ENCODE results near the gene ELP2. TPM values are rescaled to one million over a fixed set of nuclear protein-coding genes. Genes with fewer than 3 reads are reported as not detected.

Gene ELP2
- total RNA-seq, 1 experiment from 2014 or later = 137 TPM

DNA sequence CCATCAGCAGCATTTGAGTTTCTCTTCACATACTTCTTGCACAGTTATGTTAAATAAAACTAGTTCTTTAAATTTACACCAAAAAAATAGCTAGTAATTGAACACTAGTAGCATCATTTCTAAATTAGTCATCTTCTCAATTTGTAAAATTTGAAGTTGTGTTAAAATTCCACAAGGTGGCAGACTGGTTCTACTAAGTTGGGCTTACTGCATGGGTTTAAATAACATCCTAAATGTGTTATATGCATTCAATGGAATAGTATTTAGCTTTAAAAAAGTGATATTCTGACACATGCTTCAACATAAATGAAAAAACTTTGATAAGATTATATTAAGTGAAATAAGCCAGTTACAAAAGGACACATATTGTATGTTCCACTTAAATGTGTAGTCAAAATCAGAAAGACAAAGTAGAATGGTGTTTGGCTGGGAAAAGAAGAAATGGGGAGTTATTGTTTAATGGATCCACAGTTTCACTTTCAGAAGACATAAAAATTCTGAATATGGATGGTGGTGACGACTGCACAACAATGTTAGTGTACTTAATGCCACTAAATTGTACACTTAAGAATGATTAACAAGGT, 33.7 kb upstream of the ELP2 start:
- no peak overlapping the region for H3K4me3 Mint-ChIP-seq
- no peak overlapping the region for H3K56ac ChIP-seq (ENCODE audit: insufficient read length, low read depth, low read length)
- no peaks in the 10 kb centered on the region for H3K79me1 ChIP-seq (ENCODE audit: insufficient read depth, low read depth, low read length, poor library complexity, severe bottlenecking)
- no peak overlapping the region for H3K14ac ChIP-seq (ENCODE audit: insufficient read depth, low read length)
- H4K20me1 ChIP-seq (ENCODE audit: control insufficient read depth, insufficient read depth, insufficient read length) = no peaks in the 10 kb centered on the region
- H2AK5ac ChIP-seq (ENCODE audit: insufficient read length, low read length) = no peak overlapping the region
- H4K5ac ChIP-seq (ENCODE audit: insufficient read length, low read depth, low read length) = no peak overlapping the region
- no peaks in the 10 kb centered on the region for H3K23me2 ChIP-seq (ENCODE audit: insufficient read length, low read depth, low read length, poor library complexity, severe bottlenecking)
- H2AFZ ChIP-seq (ENCODE audit: low read length) = no peak overlapping the region
- no peak overlapping the region for H2BK15ac ChIP-seq (ENCODE audit: low read depth, low read length)
- no peak for DNase-seq
- no peak overlapping the region for H2BK20ac ChIP-seq (ENCODE audit: low read depth, low read length, poor library complexity, severe bottlenecking)
- H3K36me3 Mint-ChIP-seq (ENCODE audit: insufficient read depth in 1 of 3, low read depth in 3 of 3) = no peaks in the 10 kb centered on the region; a peak in 1 of 7 replicates
- no peaks in the 10 kb centered on the region for H3K27me3 ChIP-seq (ENCODE audit: insufficient read depth, low read length)
- H3K4me1 ChIP-seq (ENCODE audit: insufficient read depth, low read length) = no peaks in the 10 kb centered on the region
- no peaks in the 10 kb centered on the region for H3K4me1 Mint-ChIP-seq
- H3K18ac ChIP-seq (ENCODE audit: insufficient read length, low read depth, low read length) = no peak overlapping the region
- H3K23ac ChIP-seq (ENCODE audit: insufficient read length, low read depth, low read length) = no peak overlapping the region
- no peak overlapping the region for H2BK12ac ChIP-seq (ENCODE audit: insufficient read length, low read depth, low read length)
- H4K8ac ChIP-seq (replicated peaks; ENCODE audit: insufficient read length, low read depth, low read length) = no peak overlapping the region
- H3K4me2 ChIP-seq (ENCODE audit: insufficient read depth, insufficient read length, low read length) = no peak overlapping the region
- WGBS (ENCODE audit: extremely low coverage, insufficient read length, low lambda C conversion rate) = no CpG with 5 or more reads among the region's 1 CpG
- H3K79me2 ChIP-seq (ENCODE audit: insufficient read depth, low read length) = no peaks in the 10 kb centered on the region
- H2BK120ac ChIP-seq (ENCODE audit: low read depth, low read length, poor library complexity, severe bottlenecking) = no peak overlapping the region
- no peak overlapping the region for H3K27ac ChIP-seq (ENCODE audit: insufficient read length, low read depth, low read length)
- H3K4ac ChIP-seq (ENCODE audit: low read depth, low read length) = no peak overlapping the region
- no peak overlapping the region for H2BK5ac ChIP-seq (ENCODE audit: insufficient read length, low read length)
- H3T11ph ChIP-seq (ENCODE audit: low read length) = no peak overlapping the region
- no peaks in the 10 kb centered on the region for H3K9me3 ChIP-seq (ENCODE audit: control insufficient read depth, low read depth, low read length)
- no peaks in the 10 kb centered on the region for H3K27me3 Mint-ChIP-seq (ENCODE audit: low read depth)
- TF ChIP-seq, protein P1, sequence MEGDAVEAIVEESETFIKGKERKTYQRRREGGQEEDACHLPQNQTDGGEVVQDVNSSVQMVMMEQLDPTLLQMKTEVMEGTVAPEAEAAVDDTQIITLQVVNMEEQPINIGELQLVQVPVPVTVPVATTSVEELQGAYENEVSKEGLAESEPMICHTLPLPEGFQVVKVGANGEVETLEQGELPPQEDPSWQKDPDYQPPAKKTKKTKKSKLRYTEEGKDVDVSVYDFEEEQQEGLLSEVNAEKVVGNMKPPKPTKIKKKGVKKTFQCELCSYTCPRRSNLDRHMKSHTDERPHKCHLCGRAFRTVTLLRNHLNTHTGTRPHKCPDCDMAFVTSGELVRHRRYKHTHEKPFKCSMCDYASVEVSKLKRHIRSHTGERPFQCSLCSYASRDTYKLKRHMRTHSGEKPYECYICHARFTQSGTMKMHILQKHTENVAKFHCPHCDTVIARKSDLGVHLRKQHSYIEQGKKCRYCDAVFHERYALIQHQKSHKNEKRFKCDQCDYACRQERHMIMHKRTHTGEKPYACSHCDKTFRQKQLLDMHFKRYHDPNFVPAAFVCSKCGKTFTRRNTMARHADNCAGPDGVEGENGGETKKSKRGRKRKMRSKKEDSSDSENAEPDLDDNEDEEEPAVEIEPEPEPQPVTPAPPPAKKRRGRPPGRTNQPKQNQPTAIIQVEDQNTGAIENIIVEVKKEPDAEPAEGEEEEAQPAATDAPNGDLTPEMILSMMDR (conservative IDR thresholded peaks at IDR 0.05) = peak; percentile 77
- H3K27ac Mint-ChIP-seq = no peak overlapping the region
- peaks cover 0 to 4% of the 10 kb centered on the region in 2 experiments; a peak in 1 of 5 replicates for H3K9me3 Mint-ChIP-seq
- H4K91ac ChIP-seq (ENCODE audit: insufficient read length, low read depth, low read length) = no peak overlapping the region
- no peak overlapping the region for H3K9ac ChIP-seq (ENCODE audit: extremely low read depth, insufficient read length, low read length)
